ENCODE results near the gene IPCEF1. TPM values are rescaled to one million over a fixed set of nuclear protein-coding genes. Genes with fewer than 3 reads are reported as not detected.

Gene IPCEF1
- total RNA-seq, 1 experiment from 2014 or later: 1.9 TPM

- H3K36me3 ChIP-seq (ENCODE audit: control insufficient read depth, insufficient read depth, low read length): no peaks in the 10 kb centered on the region
- no peak for TF ChIP-seq CTCF (IDR thresholded peaks at IDR 0.05; ENCODE audit: insufficient read depth in 1 of 2, low read depth in 1 of 2, low read length in 1 of 2, severe bottlenecking in 1 of 2, unreplicated experiment in 1 of 2)
- Mint-ChIP-seq H3K36me3 (ENCODE audit: insufficient read depth, unreplicated experiment) (no peaks in the 10 kb centered on the region), H3K27ac (ENCODE audit: unreplicated experiment) (no peak overlapping the region), H3K4me1 (ENCODE audit: low read depth, unreplicated experiment) (no peaks in the 10 kb centered on the region), H3K9me3 (ENCODE audit: unreplicated experiment) (no peaks in the 10 kb centered on the region), H3K4me3 (ENCODE audit: unreplicated experiment) (no peak overlapping the region), H3K27me3 (ENCODE audit: insufficient read depth, unreplicated experiment) (no peaks in the 10 kb centered on the region)
- H3K4me1 ChIP-seq: no peaks in the 10 kb centered on the region
- no peak for DNase-seq
- BruUV-seq (replicated peaks): no TSS peak
- H3K27me3 ChIP-seq (replicated peaks; ENCODE audit: control insufficient read depth, insufficient read depth, low read length): no peaks in the 10 kb centered on the region
- H3K4me3 ChIP-seq (ENCODE audit: low read depth, low read length): no peak overlapping the region
- ChIA-PET CTCF (no interaction called here), POLR2A (interaction anchor here (0.6 kb wide), 1 partner anchor 96 kb away, joined by 3 read pairs; no protein-coding TSS in a partner anchor)
- intact Hi-C loops (cut with micrococcal nuclease; ENCODE audit: unreplicated experiment): no loop called here
- no peaks in the 10 kb centered on the region for H3K9me3 ChIP-seq
Measured at GRCh38 chr6:154267508-154268106, 89.0 kb downstream of the IPCEF1 start.

- Histone ChIP-seq H3K4me3 (ENCODE audit: low read depth, low read length) (no peak overlapping the region), H3K36me3 (ENCODE audit: control insufficient read depth, insufficient read depth, low read length) (no peaks in the 10 kb centered on the region), H3K4me1 (no peaks in the 10 kb centered on the region), H3K27me3 (replicated peaks; ENCODE audit: control insufficient read depth, insufficient read depth, low read length) (no peaks in the 10 kb centered on the region), H3K9me3 (no peaks in the 10 kb centered on the region)
- Mint-ChIP-seq H3K36me3 (ENCODE audit: insufficient read depth, unreplicated experiment) (no peaks in the 10 kb centered on the region), H3K27ac (ENCODE audit: unreplicated experiment) (no peak overlapping the region), H3K4me1 (ENCODE audit: low read depth, unreplicated experiment) (no peaks in the 10 kb centered on the region), H3K9me3 (ENCODE audit: unreplicated experiment) (no peaks in the 10 kb centered on the region), H3K27me3 (ENCODE audit: insufficient read depth, unreplicated experiment) (no peaks in the 10 kb centered on the region), H3K4me3 (ENCODE audit: unreplicated experiment) (no peak overlapping the region)
- intact Hi-C loops (cut with micrococcal nuclease; ENCODE audit: unreplicated experiment): no loop called here
- ChIA-PET POLR2A (interaction anchor here (0.6 kb wide), 1 partner anchor 97 kb away, joined by 3 read pairs; no protein-coding TSS in a partner anchor), CTCF (no interaction called here)
- no peak for DNase-seq
- no peak for TF ChIP-seq CTCF (IDR thresholded peaks at IDR 0.05; ENCODE audit: insufficient read depth in 1 of 2, low read depth in 1 of 2, low read length in 1 of 2, severe bottlenecking in 1 of 2, unreplicated experiment in 1 of 2)
- BruUV-seq (replicated peaks): no TSS peak
Measured at GRCh38 chr6:154266560-154267099, 90.0 kb downstream of the IPCEF1 start.

DNA sequence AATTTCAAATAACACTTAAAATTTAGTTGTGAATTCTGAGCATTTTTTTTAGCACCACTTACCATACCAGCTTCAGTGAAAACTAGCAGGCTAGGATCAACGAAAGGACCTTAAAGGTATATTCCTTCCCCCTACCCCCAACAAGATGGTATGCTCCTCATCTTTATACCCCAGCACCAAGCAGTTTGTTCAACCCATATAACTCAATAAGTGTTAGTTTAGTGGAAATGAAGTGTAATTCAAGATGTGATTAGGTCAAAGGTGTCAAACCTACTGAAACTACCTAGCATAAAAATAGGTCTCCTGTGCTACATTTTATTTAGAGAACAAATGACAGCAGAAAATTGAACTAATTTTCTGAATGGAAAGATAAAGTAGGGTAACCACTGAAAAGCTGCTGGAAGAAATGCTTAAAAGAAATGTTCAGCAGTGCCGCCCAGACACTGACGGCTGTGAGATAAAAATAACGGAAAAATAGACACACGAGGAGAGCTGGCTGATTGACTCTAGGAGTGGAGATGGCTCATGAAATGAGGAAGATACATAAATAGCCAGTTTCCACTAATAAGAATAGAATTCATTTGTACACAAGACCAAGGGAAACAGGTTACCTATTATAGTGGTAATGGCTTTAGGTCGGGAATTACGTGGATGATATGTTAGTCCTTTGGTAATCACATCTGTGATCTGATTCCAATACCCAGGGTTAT, 94.8 kb downstream of the IPCEF1 start:
- Mint-ChIP-seq H3K9me3 (ENCODE audit: unreplicated experiment) (peaks cover 1% of the 10 kb centered on the region), H3K27ac (ENCODE audit: unreplicated experiment) (no peak overlapping the region), H3K4me3 (ENCODE audit: unreplicated experiment) (no peak overlapping the region), H3K36me3 (ENCODE audit: insufficient read depth, unreplicated experiment) (no peaks in the 10 kb centered on the region), H3K4me1 (ENCODE audit: low read depth, unreplicated experiment) (peaks cover 6% of the 10 kb centered on the region), H3K27me3 (ENCODE audit: insufficient read depth, unreplicated experiment) (no peaks in the 10 kb centered on the region)
- Histone ChIP-seq H3K36me3 (ENCODE audit: control insufficient read depth, insufficient read depth, low read length) (no peaks in the 10 kb centered on the region), H3K9me3 (no peaks in the 10 kb centered on the region), H3K27me3 (replicated peaks; ENCODE audit: control insufficient read depth, insufficient read depth, low read length) (no peaks in the 10 kb centered on the region), H3K4me1 (no peaks in the 10 kb centered on the region), H3K4me3 (ENCODE audit: low read depth, low read length) (no peak overlapping the region)
- intact Hi-C loops (cut with micrococcal nuclease; ENCODE audit: unreplicated experiment): no loop called here
- TF ChIP-seq CTCF (IDR thresholded peaks at IDR 0.05; ENCODE audit: insufficient read depth in 1 of 2, low read depth in 1 of 2, low read length in 1 of 2, severe bottlenecking in 1 of 2, unreplicated experiment in 1 of 2): no peak
- no peak for DNase-seq
- ChIA-PET POLR2A (no interaction called here), CTCF (no interaction called here)
- no TSS peak for BruUV-seq (replicated peaks)
